HCT116 (cell line): ENCODE data around the gene PGLYRP4. TPM values are rescaled to one million over a fixed set of nuclear protein-coding genes. Genes with fewer than 3 reads are reported as not detected.

Experiments
- ATAC-seq: fragments of 200-7000 bp; cut with Tn5 transposase; 2 replicates; pipeline ENCODE4 v1.9.1; 2020; ENCODE audit warnings: mild to moderate bottlenecking, moderate library complexity
- BruUV-seq: library from RNA; stranded (reverse); fragments of 400-500 nt; replicated peaks from 2 replicates; lab custom pipeline; 2021; lab: Mats Ljungman, UMichigan
- CTCF ChIA-PET: fragments of 300-600 bp; sonication (Branson Sonifier 250); formaldehyde crosslinking; loops from one replicate; lab custom pipeline; 2021; ENCODE audit warnings: antibody characterized with exemption; lab: Charles Lee
- POLR2A ChIA-PET: fragments of 300-600, 350-600 bp; sonication (Branson Sonifier 250); formaldehyde crosslinking; loops from one replicate; lab custom pipeline; 2021; ENCODE audit warnings: antibody characterized with exemption; lab: Charles Lee
- RAD21 ChIA-PET, 2 experiments: fragments of 300-600 bp; sonication (Branson Sonifier 250); formaldehyde crosslinking; loops; one replicate each; lab custom pipeline; 2023; ENCODE audit warnings: low total read pairs in 2 of 2; ENCODE audit not compliant: uncharacterized antibody in 2 of 2, unreplicated experiment in 2 of 2, low non-redundant PET in 1 of 2; lab: Charles Lee
- DNase-seq: peaks from one replicate; pipeline ENCODE4 v3.0.0-alpha.2; 2010; ENCODE audit warnings: low read depth, low spot score
- H2AFZ ChIP-seq: fragments of 200-600 bp; shearing (Covaris generic), sonication (generic); 2 replicates; pipeline ENCODE4 v1.6.1; 2017; ENCODE audit warnings: low read depth, mixed run types, mixed read lengths, antibody characterized with exemption, low read length; ENCODE audit not compliant: poor library complexity, severe bottlenecking
- H3K27ac ChIP-seq: 2 replicates; pipeline ENCODE4 v1.5.1; 2012; ENCODE audit warnings: low read depth, low read length
- H3K27me3 ChIP-seq: fragments of 200-600 bp; sonication (generic); 2 replicates; pipeline ENCODE4 v1.6.1; 2016; ENCODE audit warnings: mixed run types, low read length, mixed read lengths; ENCODE audit not compliant: insufficient read depth
- H3K36me3 ChIP-seq, 2 experiments: fragments of 200-500 bp in 1 of 2; fragments of 200-600 bp in 1 of 2; sonication (Bioruptor generic) in 1 of 2; sonication (generic) in 1 of 2; 2 replicates each; pipeline versions ENCODE4 v1.5.1 to v1.6.1; 2014 to 2016; ENCODE audit warnings: low read length in 2 of 2, inconsistent platforms in 1 of 2, mixed read lengths in 1 of 2, mixed run types in 1 of 2; ENCODE audit not compliant: insufficient read depth in 2 of 2, control insufficient read depth in 1 of 2
- H3K4me1 ChIP-seq, 2 experiments: fragments of 200-600 bp in 1 of 2; sonication (generic) in 1 of 2; 2 replicates each; pipeline versions ENCODE4 v1.5.1 to v1.6.1; 2012 to 2017; ENCODE audit warnings: low read length in 2 of 2, inconsistent platforms in 1 of 2, mild to moderate bottlenecking in 1 of 2, mixed read lengths in 1 of 2, mixed run types in 1 of 2, moderate library complexity in 1 of 2; ENCODE audit not compliant: insufficient read depth in 2 of 2, control insufficient read depth in 1 of 2
- H3K4me2 ChIP-seq: fragments of 200-600 bp; sonication (generic); 2 replicates; pipeline ENCODE4 v1.6.1; 2017; ENCODE audit warnings: mixed run types, low read length, mixed read lengths
- H3K4me3 ChIP-seq, 2 experiments: fragments of 200-600 bp in 1 of 2; sonication (generic) in 1 of 2; replicated peaks in 1 of 2; 2 replicates each; pipeline ENCODE4 v1.5.1; 2011 to 2016; ENCODE audit warnings: low read length in 2 of 2, control low read depth in 1 of 2, low read depth in 1 of 2, mild to moderate bottlenecking in 1 of 2, mixed read lengths in 1 of 2, mixed run types in 1 of 2
- H3K79me2 ChIP-seq: fragments of 200-600 bp; sonication (generic); 2 replicates; pipeline ENCODE4 v1.6.1; 2017; ENCODE audit warnings: mild to moderate bottlenecking, mixed run types, low read length, moderate library complexity, mixed read lengths; ENCODE audit not compliant: insufficient read depth
- H3K9ac ChIP-seq: fragments of 200-600 bp; sonication (generic); 2 replicates; pipeline ENCODE4 v1.6.1; 2016; ENCODE audit warnings: low read length, mixed read lengths
- H3K9me2 ChIP-seq: fragments of 200-600 bp; sonication (generic), shearing (Covaris generic); 2 replicates; pipeline ENCODE4 v1.6.1; 2017; ENCODE audit warnings: mixed run types, mild to moderate bottlenecking, moderate library complexity; ENCODE audit not compliant: insufficient read depth
- H3K9me3 ChIP-seq, 2 experiments: fragments of 200-500 bp in 1 of 2; fragments of 200-600 bp in 1 of 2; sonication (Bioruptor generic) in 1 of 2; sonication (generic) in 1 of 2; 2 replicates each; pipeline ENCODE4 v1.6.1; 2014 to 2017; ENCODE audit warnings: low read length in 2 of 2, mixed read lengths in 2 of 2, inconsistent platforms in 1 of 2, low read depth in 1 of 2, mild to moderate bottlenecking in 1 of 2, mixed run types in 1 of 2, moderate library complexity in 1 of 2; ENCODE audit not compliant: control insufficient read depth in 1 of 2, insufficient read depth in 1 of 2
- H4K20me1 ChIP-seq: fragments of 200-600 bp; sonication (generic), shearing (Covaris generic); 2 replicates; pipeline ENCODE4 v1.6.1; 2017; ENCODE audit warnings: mixed run types, mild to moderate bottlenecking, moderate library complexity; ENCODE audit not compliant: insufficient read depth
- CBX3 ChIP-seq: IDR thresholded peaks from 2 replicates; pipeline ENCODE4 v1.6.1; 2012; ENCODE audit warnings: low read depth
- EGR1 ChIP-seq: IDR thresholded peaks from 2 replicates; pipeline ENCODE4 v1.6.1; 2012; ENCODE audit warnings: low read depth
- ELF1 ChIP-seq: IDR thresholded peaks from 2 replicates; pipeline ENCODE4 v1.6.1; 2012; ENCODE audit warnings: low read depth, borderline replicate concordance
- EZH2 ChIP-seq: fragments of 200-600 bp; sonication (generic); IDR thresholded peaks from 2 replicates; pipeline ENCODE4 v1.6.1; 2017; ENCODE audit warnings: antibody characterized with exemption, mixed run types
- EZH2phosphoT487 ChIP-seq: fragments of 200-600 bp; IDR thresholded peaks from 2 replicates; pipeline ENCODE4 v1.6.1; 2018; ENCODE audit warnings: antibody characterized with exemption, borderline replicate concordance
- FOSL1 ChIP-seq: IDR thresholded peaks from 2 replicates; pipeline ENCODE4 v1.6.1; 2012; ENCODE audit warnings: low read depth
- JUND ChIP-seq: IDR thresholded peaks from 2 replicates; pipeline ENCODE4 v1.6.1; 2012
- POLR2A ChIP-seq: IDR thresholded peaks from 2 replicates; pipeline ENCODE4 v1.7.0; 2011; ENCODE audit warnings: borderline replicate concordance; ENCODE audit not compliant: insufficient read depth, insufficient read length; ENCODE audit errors: extremely low read depth
- POLR2AphosphoS5 ChIP-seq: IDR thresholded peaks from 2 replicates; pipeline ENCODE4 v1.6.1; 2011; ENCODE audit warnings: mild to moderate bottlenecking, low read depth, low read length, moderate library complexity
- RAD21 ChIP-seq: IDR thresholded peaks from 2 replicates; pipeline ENCODE4 v1.6.1; 2012; ENCODE audit warnings: low read depth, mild to moderate bottlenecking
- REST ChIP-seq: IDR thresholded peaks from 2 replicates; pipeline ENCODE4 v1.6.1; 2012; ENCODE audit warnings: low read depth
- SIN3A ChIP-seq: IDR thresholded peaks from 2 replicates; pipeline ENCODE4 v1.6.1; 2012; ENCODE audit warnings: low read depth
- SP1 ChIP-seq: IDR thresholded peaks from 2 replicates; pipeline ENCODE4 v1.6.1; 2012; ENCODE audit warnings: low read depth
- TCF7L2 ChIP-seq: IDR thresholded peaks from 2 replicates; pipeline ENCODE4 v1.7.0; 2011; ENCODE audit warnings: borderline replicate concordance, inconsistent platforms; ENCODE audit not compliant: insufficient read depth, insufficient read length; ENCODE audit errors: extremely low read depth
- YY1 ChIP-seq: IDR thresholded peaks from 2 replicates; pipeline ENCODE4 v1.6.1; 2011; ENCODE audit warnings: low read length, low read depth, moderate library complexity, mild to moderate bottlenecking; ENCODE audit not compliant: insufficient replicate concordance; ENCODE audit errors: extremely low read depth
- ZFX ChIP-seq: fragments of 450-650 bp; IDR thresholded peaks from 2 replicates; pipeline ENCODE4 v1.6.1; 2017
- ZNF274 ChIP-seq: fragments of 200-500 bp; sonication (Bioruptor generic); IDR thresholded peaks from 2 replicates; pipeline ENCODE4 v1.6.1; 2014; ENCODE audit warnings: mild to moderate bottlenecking, low read depth, low read length, inconsistent platforms
- intact Hi-C: fragments of 100-400 bp; cut with micrococcal nuclease; formaldehyde crosslinking; loops from 2 replicates; pipeline ENCODE4 v1.10.0; 2022
- total RNA-seq: library from RNA; stranded (reverse); gene quantifications from one replicate; pipeline ENCODE4 v1.2.1, GENCODE V29; 2021; ENCODE audit not compliant: unreplicated experiment
- TF ChIP-seq, protein P1 (sequence below), 3 experiments: fragments of 200-600 bp in 1 of 3; sonication (generic) in 1 of 3; IDR thresholded peaks in 2 of 3; conservative IDR thresholded peaks in 1 of 3; 2 replicates each; pipeline ENCODE4 v1.5.1; 2012 to 2017; ENCODE audit warnings: low read depth in 2 of 3, low read length in 2 of 3, antibody characterized with exemption in 1 of 3, borderline replicate concordance in 1 of 3, control low read depth in 1 of 3, mild to moderate bottlenecking in 1 of 3, mixed read lengths in 1 of 3, mixed run types in 1 of 3, moderate library complexity in 1 of 3; ENCODE audit not compliant: insufficient read depth in 1 of 3
- TF ChIP-seq, protein P2 (sequence below): IDR thresholded peaks from 2 replicates; pipeline ENCODE4 v1.6.1; 2012

PGLYRP4 gene
- total RNA-seq, 1 experiment from 2014 or later, result not detected

DNA sequence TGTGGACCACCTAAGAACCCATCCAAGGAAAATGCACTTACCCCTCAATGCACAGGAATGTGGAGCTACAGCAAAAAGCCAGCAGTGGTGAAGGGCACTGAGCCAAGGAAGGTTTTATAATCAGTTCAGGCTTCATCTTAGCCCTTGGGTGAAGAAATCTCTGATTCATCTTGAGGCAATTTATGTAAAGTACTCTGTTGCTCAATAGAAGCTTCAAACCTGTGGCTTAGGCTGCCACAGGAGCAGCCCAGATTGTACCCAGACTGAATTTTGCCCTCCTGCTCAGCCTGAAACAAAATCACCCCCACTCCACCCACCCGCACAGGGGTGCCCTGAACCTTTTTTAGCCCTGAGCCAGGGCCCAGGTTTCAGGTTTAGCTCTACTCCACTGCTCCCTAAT lies 26.9 kb upstream of the PGLYRP4 start, which contains the start of gene S100A12:
S100A12 (minus strand) TSS at position 111 of the 400 bp plus-strand sequence. CDS start 1,029 bp downstream, outside the sequence.
- intact Hi-C loops, result no loop called here
- no TSS peak for BruUV-seq
- H3K4me2 ChIP-seq, result no peak within 1 kb of the TSS
- DNase-seq (no peak), ATAC-seq (no peak)
- H3K9me2 ChIP-seq, result no peaks in the 10 kb centered on the region
- POLR2A ChIA-PET, result no interaction called here
- no peak within 1 kb of the TSS for H3K27ac ChIP-seq
- no peak within 1 kb of the TSS for H3K9ac ChIP-seq
- RAD21 ChIA-PET, result no interaction called here
- no peaks in the 10 kb centered on the region for H3K9me3 ChIP-seq
- no peaks in the 10 kb centered on the region for H4K20me1 ChIP-seq
- H3K27me3 ChIP-seq, result peaks cover 45% of the 10 kb centered on the region
- H2AFZ ChIP-seq, result no peak within 1 kb of the TSS
- no peaks in the 10 kb centered on the region for H3K4me1 ChIP-seq
- H3K36me3 ChIP-seq, result no peaks in the 10 kb centered on the region
- CTCF ChIA-PET, result no interaction called here
- H3K4me3 ChIP-seq, result no peak within 1 kb of the TSS
- TF ChIP-seq, protein P1, sequence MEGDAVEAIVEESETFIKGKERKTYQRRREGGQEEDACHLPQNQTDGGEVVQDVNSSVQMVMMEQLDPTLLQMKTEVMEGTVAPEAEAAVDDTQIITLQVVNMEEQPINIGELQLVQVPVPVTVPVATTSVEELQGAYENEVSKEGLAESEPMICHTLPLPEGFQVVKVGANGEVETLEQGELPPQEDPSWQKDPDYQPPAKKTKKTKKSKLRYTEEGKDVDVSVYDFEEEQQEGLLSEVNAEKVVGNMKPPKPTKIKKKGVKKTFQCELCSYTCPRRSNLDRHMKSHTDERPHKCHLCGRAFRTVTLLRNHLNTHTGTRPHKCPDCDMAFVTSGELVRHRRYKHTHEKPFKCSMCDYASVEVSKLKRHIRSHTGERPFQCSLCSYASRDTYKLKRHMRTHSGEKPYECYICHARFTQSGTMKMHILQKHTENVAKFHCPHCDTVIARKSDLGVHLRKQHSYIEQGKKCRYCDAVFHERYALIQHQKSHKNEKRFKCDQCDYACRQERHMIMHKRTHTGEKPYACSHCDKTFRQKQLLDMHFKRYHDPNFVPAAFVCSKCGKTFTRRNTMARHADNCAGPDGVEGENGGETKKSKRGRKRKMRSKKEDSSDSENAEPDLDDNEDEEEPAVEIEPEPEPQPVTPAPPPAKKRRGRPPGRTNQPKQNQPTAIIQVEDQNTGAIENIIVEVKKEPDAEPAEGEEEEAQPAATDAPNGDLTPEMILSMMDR (IDR thresholded peaks at IDR 0.05 in 2 of 3, conservative IDR thresholded peaks at IDR 0.05 in 1 of 3; ENCODE audit: borderline replicate concordance in 1 of 3, insufficient read depth in 1 of 3, low read depth in 2 of 3, low read length in 2 of 3), result no peak
- TF ChIP-seq ZNF274 (no peak), ZFX (no peak), TCF7L2 (no peak), RAD21 (no peak), EZH2 (no peak), POLR2A (no peak), EZH2phosphoT487 (no peak), REST (no peak), SIN3A (no peak), POLR2AphosphoS5 (no peak), EGR1 (no peak), CBX3 (no peak), YY1 (no peak), ELF1 (no peak), FOSL1 (no peak), JUND (no peak), SP1 (no peak)
- TF ChIP-seq, protein P2, sequence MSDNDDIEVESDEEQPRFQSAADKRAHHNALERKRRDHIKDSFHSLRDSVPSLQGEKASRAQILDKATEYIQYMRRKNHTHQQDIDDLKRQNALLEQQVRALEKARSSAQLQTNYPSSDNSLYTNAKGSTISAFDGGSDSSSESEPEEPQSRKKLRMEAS, result no peak
- no peaks in the 10 kb centered on the region for H3K79me2 ChIP-seq
